SU-DHL-6 (cell line): Measurements from ENCODE around the gene BRMS1L.

Source experiments
- H2AFZ ChIP-seq: fragments of 200-600 bp; sonication (generic); 2 replicates; pipeline ENCODE4 v1.6.1; 2014; ENCODE audit warnings: low read depth, mild to moderate bottlenecking, moderate library complexity, mixed read lengths, antibody characterized with exemption, low read length; ENCODE audit not compliant: severe bottlenecking
- H3F3A ChIP-seq: fragments of 200-600 bp; shearing (Covaris generic); 2 replicates; pipeline ENCODE4 v1.6.0; 2016; ENCODE audit warnings: antibody characterized with exemption, mild to moderate bottlenecking; ENCODE audit not compliant: insufficient read depth
- H3K27ac ChIP-seq: fragments of 200-600 bp; sonication (generic); 2 replicates; pipeline ENCODE4 v1.5.1; 2016; ENCODE audit warnings: low read depth, mild to moderate bottlenecking, low read length, moderate library complexity, mixed read lengths
- H3K27me3 ChIP-seq: fragments of 200-600 bp; sonication (generic), shearing (Covaris generic); 2 replicates; pipeline ENCODE4 v1.6.0; 2014; ENCODE audit warnings: mild to moderate bottlenecking, low read length
- H3K36me3 ChIP-seq: fragments of 200-600 bp; sonication (generic); 2 replicates; pipeline ENCODE4 v1.6.1; 2014; ENCODE audit warnings: mild to moderate bottlenecking, low read length, mixed read lengths
- H3K4me2 ChIP-seq: fragments of 300-600, 200-600 bp; shearing (Covaris generic), sonication (generic); 2 replicates; pipeline ENCODE4 v1.6.0; 2014; ENCODE audit warnings: low read length, low read depth, mild to moderate bottlenecking; ENCODE audit not compliant: poor library complexity, severe bottlenecking
- H3K4me3 ChIP-seq: fragments of 200-600 bp; sonication (generic); 2 replicates; pipeline ENCODE4 v1.5.1; 2014; ENCODE audit warnings: antibody characterized with exemption, low read length, mild to moderate bottlenecking, mixed read lengths; ENCODE audit not compliant: insufficient read depth, poor library complexity, severe bottlenecking
- H3K79me2 ChIP-seq: fragments of 200-600 bp; sonication (generic); 2 replicates; pipeline ENCODE4 v1.6.1; 2014; ENCODE audit warnings: mild to moderate bottlenecking, low read length, moderate library complexity; ENCODE audit not compliant: insufficient read depth
- H3K9ac ChIP-seq: fragments of 200-600 bp; sonication (generic); 2 replicates; pipeline ENCODE4 v1.7.0; 2014; ENCODE audit warnings: mild to moderate bottlenecking, low read length
- H3K9me2 ChIP-seq: fragments of 200-600 bp; sonication (generic); replicated peaks from 2 replicates; pipeline ENCODE4 v1.6.1; 2014; ENCODE audit warnings: low read length; ENCODE audit not compliant: insufficient read depth
- H3K9me3 ChIP-seq: fragments of 200-600 bp; sonication (generic); 2 replicates; pipeline ENCODE4 v1.6.1; 2014; ENCODE audit warnings: low read length, mixed read lengths; ENCODE audit not compliant: insufficient read depth
- H4K20me1 ChIP-seq: fragments of 200-600 bp; sonication (generic); 2 replicates; pipeline ENCODE4 v1.6.1; 2014; ENCODE audit warnings: low read depth, mild to moderate bottlenecking, antibody characterized with exemption, low read length, moderate library complexity, mixed read lengths
- CTCF ChIP-seq: fragments of 200-600 bp; sonication (generic); IDR thresholded peaks from one replicate; pipeline ENCODE4 v1.5.1; 2017; ENCODE audit warnings: antibody characterized with exemption, mild to moderate bottlenecking, low read length, moderate library complexity; ENCODE audit not compliant: insufficient read depth, poor library complexity, severe bottlenecking
- EZH2phosphoT487 ChIP-seq: fragments of 200-600 bp; sonication (generic), shearing (Covaris generic); conservative IDR thresholded peaks from 2 replicates; pipeline ENCODE4 v1.6.1; 2018; ENCODE audit warnings: mild to moderate bottlenecking, antibody characterized with exemption, low read length, moderate library complexity, mixed read lengths

The BRMS1L gene

GRCh38 chr14:35797796-35798195 lies 28.3 kb upstream of the BRMS1L start:
- Histone ChIP-seq H3K36me3 (no peaks in the 10 kb centered on the region), H2AFZ (no peak overlapping the region), H3K27me3 (no peaks in the 10 kb centered on the region), H3F3A (no peaks in the 10 kb centered on the region), H4K20me1 (no peaks in the 10 kb centered on the region; the same call in 1 of the 2 replicates), H3K27ac (no peak overlapping the region), H3K9me3 (no peaks in the 10 kb centered on the region), H3K9ac (no peak overlapping the region), H3K4me2 (no peak overlapping the region), H3K79me2 (no peaks in the 10 kb centered on the region), H3K4me3 (no peak overlapping the region), H3K9me2 (no peaks in the 10 kb centered on the region)
- TF ChIP-seq CTCF (no peak), EZH2phosphoT487 (no peak)

DNA sequence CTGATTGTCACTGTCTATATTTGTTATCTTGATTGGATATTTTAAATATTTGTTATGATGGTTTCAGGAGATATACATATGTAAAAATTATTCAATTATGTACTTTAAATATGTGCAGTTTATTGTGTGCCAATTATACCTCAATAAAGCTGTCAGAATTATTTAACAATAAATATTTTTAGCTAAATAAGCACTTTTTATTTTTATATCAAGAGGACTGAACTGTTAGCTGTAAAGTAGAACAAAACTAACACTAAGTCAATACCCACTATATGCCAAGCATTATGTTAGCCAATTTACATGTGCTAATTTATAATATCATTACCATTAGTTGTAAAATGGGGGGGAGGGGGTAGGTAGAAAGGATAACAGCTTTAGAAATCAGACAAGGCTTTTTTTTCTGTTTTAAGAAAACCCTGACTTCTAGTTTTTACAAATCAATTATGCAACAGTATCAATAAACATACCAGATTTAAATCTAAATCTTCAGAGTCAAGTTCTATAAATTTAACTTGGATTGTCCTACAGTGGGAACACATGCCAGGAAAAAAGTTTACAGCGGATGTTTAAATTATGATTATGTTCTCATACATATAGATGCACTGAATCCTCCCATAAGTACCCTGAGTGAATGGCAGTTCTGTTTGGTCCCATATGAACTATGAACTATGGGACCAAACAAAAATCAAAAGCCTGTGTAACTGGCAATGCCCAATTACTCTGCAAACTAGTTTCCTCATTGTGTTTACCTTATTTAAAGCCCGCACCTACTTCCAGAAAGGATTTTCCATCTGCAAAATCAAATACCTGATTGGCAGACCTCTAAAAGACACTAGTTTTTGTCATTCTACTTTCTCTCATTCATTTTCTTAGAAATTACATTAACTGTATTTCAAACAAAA lies 19.9 kb upstream of the BRMS1L start:
- Histone ChIP-seq H2AFZ (no peak overlapping the region), H3K4me3 (no peak overlapping the region), H3K9me3 (no peaks in the 10 kb centered on the region), H4K20me1 (no peaks in the 10 kb centered on the region), H3K27me3 (no peaks in the 10 kb centered on the region), H3F3A (peaks cover 34% of the 10 kb centered on the region), H3K9ac (no peak overlapping the region), H3K4me2 (peak overlapping the region; percentile 65), H3K9me2 (no peaks in the 10 kb centered on the region), H3K27ac (no peak overlapping the region), H3K79me2 (peaks cover 19% of the 10 kb centered on the region), H3K36me3 (no peaks in the 10 kb centered on the region)
- TF ChIP-seq CTCF (no peak), EZH2phosphoT487 (no peak)

- Histone ChIP-seq H3K4me3 (peak overlapping the region; percentile 72), H4K20me1 (no peaks in the 10 kb centered on the region), H3K9ac (no peak overlapping the region), H3K4me2 (peak overlapping the region; percentile 65), H3K27ac (no peak overlapping the region), H3K9me3 (no peaks in the 10 kb centered on the region), H3K27me3 (no peaks in the 10 kb centered on the region), H3K79me2 (peaks cover 19% of the 10 kb centered on the region), H2AFZ (no peak overlapping the region), H3F3A (peaks cover 34% of the 10 kb centered on the region), H3K9me2 (no peaks in the 10 kb centered on the region), H3K36me3 (no peaks in the 10 kb centered on the region)
- TF ChIP-seq EZH2phosphoT487: no peak
- no peak for TF ChIP-seq CTCF
Measured at GRCh38 chr14:35807131-35807961, 18.8 kb upstream of the BRMS1L start.
